ENCODE data around the gene EXOSC9.

Gene EXOSC9

DNA sequence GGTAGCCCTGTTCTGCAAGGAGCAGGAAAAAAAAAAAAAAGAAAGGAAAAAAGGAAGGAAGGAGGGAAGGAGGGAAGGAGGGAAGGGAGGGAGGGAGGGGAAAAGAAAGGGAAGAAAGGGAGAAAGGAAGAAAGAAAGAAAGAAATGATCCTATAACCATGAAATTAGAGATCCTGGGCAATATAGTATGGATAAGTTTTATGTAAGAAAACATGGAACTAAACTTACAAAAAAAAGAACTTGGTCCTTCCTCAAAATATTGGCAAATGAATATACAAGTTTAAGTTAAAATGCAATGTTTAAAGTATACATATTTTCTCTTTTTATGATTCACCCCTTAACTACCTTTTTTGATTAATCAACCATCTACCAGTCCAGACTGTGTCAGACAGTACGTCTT lies 50.2 kb downstream of the EXOSC9 start:
- TF ChIP-seq, protein P1, sequence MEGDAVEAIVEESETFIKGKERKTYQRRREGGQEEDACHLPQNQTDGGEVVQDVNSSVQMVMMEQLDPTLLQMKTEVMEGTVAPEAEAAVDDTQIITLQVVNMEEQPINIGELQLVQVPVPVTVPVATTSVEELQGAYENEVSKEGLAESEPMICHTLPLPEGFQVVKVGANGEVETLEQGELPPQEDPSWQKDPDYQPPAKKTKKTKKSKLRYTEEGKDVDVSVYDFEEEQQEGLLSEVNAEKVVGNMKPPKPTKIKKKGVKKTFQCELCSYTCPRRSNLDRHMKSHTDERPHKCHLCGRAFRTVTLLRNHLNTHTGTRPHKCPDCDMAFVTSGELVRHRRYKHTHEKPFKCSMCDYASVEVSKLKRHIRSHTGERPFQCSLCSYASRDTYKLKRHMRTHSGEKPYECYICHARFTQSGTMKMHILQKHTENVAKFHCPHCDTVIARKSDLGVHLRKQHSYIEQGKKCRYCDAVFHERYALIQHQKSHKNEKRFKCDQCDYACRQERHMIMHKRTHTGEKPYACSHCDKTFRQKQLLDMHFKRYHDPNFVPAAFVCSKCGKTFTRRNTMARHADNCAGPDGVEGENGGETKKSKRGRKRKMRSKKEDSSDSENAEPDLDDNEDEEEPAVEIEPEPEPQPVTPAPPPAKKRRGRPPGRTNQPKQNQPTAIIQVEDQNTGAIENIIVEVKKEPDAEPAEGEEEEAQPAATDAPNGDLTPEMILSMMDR (IDR thresholded peaks at IDR 0.05), result no peak
- TF ChIP-seq ZFX (IDR thresholded peaks at IDR 0.05; ENCODE audit: borderline replicate concordance), result no peak
- H3K27ac ChIP-seq, result no peak overlapping the region

DNA sequence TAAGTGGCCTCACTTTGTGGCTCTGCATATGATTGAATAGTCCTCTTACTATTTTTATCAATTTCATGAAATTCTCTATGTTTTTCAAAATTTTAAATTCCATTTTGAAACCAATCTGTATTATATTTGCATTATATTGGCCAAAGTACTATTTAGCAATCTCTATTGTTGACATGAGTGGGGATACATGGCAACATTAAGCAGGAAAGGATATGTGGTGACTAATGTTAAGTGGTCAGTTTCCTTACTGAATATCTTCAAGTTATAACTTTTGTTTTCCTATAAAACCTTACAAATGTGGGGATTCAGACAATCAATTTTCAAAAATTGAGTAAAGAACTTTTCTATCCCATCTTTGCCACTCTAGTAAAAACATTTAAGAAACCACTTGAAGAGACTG lies 59.0 kb downstream of the EXOSC9 start:
- TF ChIP-seq ZFX (IDR thresholded peaks at IDR 0.05; ENCODE audit: borderline replicate concordance), result no peak
- TF ChIP-seq, protein P1 (IDR thresholded peaks at IDR 0.05), result no peak
- H3K27ac ChIP-seq, result no peak overlapping the region

DNA sequence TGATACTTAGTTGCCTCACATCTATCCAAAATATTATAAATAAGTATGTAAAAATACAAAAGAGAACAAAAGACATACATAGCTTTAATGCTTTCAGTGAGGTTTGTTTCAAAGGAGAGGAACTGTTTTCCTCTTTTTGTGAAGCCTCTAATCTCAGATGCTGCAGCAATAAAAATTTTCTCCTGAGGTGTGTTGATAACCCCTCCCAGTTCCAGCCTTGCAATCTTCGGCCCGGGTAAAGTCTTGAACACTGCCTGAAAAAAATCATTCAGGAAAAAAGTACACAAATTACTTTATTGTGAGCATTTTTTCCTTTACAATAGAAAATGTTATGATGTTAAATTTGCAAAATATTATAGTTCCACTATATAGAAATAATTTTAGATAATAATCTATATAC lies 60.3 kb downstream of the EXOSC9 start:
- no peak overlapping the region for H3K27ac ChIP-seq
- no peak for TF ChIP-seq ZFX (IDR thresholded peaks at IDR 0.05; ENCODE audit: borderline replicate concordance)
- TF ChIP-seq, protein P1 (IDR thresholded peaks at IDR 0.05), result no peak

DNA sequence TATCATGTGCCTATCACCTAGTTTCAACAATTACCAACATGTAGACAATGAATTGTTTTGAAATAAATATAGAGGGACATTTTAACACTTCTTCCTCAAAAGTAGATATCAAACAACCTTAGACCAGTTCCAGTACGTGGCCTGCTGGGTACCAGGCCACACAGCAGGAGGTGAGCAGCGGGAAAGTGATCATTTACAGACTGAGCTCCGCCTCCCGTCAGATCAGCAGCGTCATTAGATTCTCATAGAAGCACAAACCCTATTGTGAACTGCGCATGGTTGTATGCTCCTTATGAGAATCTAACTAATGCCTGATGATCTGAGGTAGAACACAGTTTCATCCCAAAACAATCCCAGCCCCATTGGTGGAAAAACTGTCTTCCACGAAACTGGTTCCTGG lies 62.7 kb downstream of the EXOSC9 start:
- TF ChIP-seq ZFX (IDR thresholded peaks at IDR 0.05; ENCODE audit: borderline replicate concordance), result no peak
- TF ChIP-seq, protein P1 (IDR thresholded peaks at IDR 0.05), result no peak

More for the DNA sequence above, 62.7 kb downstream of the EXOSC9 start:
- no peak overlapping the region for H3K27ac ChIP-seq

All from 22Rv1 (cell line).